Measurements from ENCODE around the gene ZNF319.

The ZNF319 gene

DNA sequence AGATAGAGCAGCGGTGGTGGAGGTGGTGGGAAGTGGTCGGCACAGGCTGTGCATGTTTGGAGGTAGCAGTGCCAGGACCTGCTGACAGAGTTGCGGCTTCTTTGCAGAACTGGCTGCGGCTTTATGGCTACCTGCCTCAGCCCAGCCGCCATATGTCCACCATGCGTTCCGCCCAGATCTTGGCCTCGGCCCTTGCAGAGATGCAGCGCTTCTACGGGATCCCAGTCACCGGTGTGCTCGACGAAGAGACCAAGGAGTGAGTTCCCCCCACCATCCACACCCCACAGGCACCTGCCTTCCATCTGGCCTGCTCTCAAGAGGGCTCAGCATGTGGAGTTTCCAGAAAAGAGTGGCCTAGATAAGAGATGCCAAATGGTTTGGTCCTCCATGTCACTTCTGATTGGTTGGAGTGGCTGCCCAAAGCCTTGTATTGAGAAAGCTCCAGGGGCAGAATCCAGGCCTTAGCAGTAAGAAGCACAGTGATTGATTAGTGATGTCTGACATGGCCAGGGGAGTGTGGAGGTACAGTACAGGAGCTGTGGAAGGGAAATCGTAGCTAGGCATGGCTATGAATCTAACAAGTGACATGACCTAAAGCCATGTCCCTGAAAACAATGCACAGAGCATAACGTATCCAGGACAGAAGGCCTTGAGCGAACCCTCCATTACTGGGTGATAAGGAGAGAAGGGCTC lies 37.0 kb upstream of the ZNF319 start:
- DNase-seq = no peak

DNA sequence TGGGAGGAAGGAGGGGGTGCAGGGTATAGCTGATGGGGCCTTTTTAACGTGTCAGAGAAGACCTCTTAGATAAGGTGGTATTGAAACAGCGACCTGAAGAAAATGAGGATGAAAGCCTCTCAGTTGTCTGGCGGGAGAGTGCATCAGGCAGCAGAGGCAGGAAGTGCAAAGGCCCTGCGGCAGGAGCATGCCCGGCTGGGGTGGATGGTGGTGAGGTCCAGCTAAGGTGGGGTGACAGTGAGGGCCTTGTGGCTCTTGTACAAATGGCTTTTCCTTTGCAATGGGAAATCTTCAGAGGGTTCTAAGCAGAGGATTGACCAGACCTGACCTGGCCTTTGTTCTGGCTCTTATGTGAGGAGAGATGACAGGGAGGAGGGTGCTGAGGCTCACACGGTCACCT lies 36.5 kb upstream of the ZNF319 start:
- no peak for DNase-seq

DNA sequence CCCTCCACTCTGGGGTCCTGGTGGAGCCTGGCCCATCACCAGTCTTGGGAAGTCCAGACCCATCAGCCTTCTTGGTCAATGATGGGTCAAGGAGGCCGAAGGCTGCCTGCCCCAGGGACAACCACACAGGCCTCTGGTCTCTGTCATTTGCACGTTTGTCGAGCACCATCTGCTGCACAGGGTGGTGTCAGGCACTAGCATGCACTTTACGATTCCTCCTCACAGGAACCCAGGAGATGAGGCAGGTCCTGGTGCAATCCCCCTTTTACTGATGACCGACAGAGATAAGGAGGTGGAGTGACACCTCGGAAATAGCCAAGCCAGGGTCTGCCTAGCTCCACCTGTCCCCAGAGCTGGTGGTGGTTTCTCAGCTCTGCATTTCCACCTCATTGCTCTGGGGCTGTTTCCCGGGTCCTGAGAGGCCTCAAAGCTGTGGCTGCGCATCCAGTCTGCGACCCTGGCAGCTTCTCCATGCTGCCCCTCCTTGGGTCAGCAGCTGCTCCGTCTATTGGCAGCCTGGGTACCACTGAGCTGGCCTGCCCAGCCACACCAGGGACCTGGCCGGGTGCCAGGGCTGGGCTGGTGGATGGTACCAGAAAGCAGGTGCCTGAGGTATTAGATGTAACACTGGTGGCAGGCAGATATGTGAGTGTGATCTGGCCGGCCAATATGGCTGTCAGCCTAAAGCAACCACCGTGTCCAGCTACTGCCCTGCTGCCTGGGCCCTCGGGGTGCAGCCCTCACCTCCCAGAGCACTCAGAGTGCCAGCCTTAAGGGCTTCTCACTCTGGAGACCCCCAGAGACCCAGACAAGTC lies 35.1 kb upstream of the ZNF319 start:
- peak in 1 of 58 donors; percentile 36 for DNase-seq

DNA sequence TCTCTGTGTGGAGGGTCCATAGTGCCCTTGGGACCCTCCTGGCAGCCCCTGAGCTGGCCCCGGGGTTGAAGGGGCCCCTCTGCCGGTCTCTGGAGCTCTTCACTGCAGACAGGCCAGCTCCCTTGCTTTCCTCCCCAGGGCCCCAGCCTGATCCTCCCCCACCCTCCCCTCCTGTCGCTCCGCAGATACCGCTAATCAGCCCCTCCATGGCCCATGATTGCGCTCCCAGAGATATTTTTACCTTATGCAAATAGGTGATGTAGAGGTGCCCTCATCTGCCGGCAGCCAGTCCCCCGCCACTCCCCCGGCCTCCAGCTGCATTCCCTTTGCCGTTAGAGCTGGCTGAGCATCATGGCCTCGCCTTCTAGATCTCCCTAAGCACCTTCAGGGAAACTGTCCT lies 34.3 kb upstream of the ZNF319 start:
- DNase-seq = no peak

- no peak for DNase-seq
Measured at GRCh38 chr16:58034128-58034685, 33.7 kb upstream of the ZNF319 start.

- peak in 50 of 58 donors; percentile 18 to 79 (median 56) for DNase-seq
Measured at GRCh38 chr16:58032710-58033293, 32.3 kb upstream of the ZNF319 start.

DNA sequence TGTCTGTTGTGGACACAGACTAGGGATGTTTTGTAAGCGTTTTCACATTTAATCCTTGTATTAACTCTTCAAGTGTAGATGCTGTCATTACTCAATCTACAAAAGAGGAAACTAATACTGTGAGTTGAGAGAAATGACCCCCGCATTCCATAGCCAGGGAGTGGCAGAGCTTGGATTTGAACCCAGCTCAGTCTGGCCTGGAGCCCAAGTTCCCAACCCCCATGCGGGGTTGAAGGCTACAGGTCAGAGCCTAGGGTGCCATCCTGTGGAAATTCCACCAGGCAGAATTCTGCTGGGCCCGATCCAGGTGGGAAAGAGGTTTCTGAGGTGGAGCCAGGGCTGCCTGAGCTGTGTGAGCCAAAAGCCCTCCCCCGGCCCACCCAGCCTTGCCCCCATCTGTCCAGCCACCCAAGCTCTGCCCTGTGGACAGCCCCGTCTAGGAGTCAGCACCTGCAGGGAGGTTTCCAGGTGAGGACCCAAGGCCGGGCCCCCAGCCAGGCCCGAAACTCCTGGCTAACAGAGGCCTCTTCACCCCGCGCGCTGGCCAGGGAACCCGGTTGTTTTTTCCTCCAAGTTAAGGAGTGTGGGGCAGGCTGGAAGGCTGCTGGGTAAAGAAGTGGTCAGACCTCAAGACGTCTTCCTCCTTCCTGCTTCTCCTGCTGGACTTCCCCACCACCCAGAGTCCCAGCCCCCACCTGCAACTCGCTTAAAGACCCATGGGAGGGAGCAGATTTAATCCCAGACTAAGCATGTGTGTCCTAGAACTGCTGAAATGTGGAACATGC lies 30.7 kb upstream of the ZNF319 start:
- DNase-seq = no peak

DNA sequence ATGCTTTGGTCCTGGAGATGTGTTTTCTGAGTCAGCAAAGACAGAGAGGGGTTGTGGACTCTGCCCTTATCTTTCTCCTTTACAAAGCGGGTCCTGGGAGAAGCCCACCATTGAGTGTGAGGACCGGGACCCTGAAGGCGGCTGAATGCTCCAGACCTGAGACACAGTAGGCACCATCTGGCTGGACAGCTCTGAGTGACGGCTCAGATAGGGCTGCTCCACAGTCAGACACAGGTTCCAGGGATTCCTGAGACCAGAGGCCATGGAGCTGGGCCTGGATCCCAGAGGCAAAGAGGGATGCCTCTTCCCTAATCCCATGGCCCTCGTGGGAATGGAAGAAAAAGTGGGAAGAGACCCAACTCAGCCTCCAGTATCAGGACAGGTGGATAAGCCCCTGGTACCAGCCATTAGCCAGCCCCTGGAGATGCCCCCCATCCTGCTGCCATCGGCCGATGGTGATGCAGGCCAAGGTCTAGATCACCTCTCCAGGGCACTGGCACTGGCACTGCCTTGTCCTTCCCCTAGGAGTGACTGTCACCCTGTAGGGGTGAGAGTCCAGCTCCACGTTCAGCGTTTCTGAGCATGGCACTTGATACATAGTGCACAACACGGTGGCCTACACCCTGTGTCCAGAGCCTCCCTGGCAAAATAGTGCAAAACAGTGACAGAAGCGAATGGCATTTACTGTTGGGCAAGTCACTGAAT lies 29.8 kb upstream of the ZNF319 start:
- DNase-seq = no peak

GRCh38 chr16:58029410-58029809 lies 28.9 kb upstream of the ZNF319 start:
- DNase-seq = no peak

- DNase-seq = no peak
Measured at GRCh38 chr16:58028541-58029070, 28.1 kb upstream of the ZNF319 start.

- DNase-seq = no peak
Measured at GRCh38 chr16:58027916-58028455, 27.5 kb upstream of the ZNF319 start.

DNA sequence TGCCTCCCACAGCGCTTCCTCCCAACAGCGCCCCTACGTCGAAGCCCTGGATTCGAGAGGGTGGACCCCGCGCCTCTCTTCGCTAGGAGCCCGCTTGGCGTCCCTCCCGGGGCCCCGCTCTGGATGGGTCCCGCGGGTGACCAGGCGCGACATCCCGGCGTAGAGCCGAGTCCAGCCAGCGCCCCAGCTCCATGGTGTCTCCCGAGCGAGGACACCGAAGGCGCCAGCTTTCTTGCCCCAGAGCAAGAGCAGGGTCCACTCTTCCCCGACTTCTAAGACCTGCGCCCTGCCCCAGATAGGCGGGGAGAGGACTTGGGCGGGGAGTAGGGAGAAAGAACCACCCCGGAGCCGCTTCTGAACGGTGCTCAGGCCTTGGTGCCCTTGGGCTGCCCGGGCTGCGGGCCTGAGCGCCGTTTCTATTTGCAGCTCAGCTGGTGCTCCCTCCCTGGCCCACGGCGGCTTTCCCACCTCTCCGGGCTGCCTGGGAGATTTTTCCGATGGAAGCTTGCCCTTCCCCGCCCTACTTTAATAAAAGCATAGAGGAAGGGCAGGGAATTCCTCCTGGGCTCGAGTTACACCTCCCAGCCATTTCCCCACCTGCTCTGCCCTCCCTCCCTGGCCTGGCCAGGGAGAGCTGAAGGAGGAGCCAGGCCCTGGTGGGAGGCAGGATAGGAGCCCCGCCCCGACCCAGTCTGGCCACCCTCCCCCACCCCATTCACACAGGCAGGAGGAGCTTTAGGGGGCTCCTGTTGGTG lies 26.9 kb upstream of the ZNF319 start:
- DNase-seq = no peak

GRCh38 chr16:58026705-58027160 lies 26.3 kb upstream of the ZNF319 start:
- DNase-seq = peak in 1 of 58 donors; percentile 51

DNA sequence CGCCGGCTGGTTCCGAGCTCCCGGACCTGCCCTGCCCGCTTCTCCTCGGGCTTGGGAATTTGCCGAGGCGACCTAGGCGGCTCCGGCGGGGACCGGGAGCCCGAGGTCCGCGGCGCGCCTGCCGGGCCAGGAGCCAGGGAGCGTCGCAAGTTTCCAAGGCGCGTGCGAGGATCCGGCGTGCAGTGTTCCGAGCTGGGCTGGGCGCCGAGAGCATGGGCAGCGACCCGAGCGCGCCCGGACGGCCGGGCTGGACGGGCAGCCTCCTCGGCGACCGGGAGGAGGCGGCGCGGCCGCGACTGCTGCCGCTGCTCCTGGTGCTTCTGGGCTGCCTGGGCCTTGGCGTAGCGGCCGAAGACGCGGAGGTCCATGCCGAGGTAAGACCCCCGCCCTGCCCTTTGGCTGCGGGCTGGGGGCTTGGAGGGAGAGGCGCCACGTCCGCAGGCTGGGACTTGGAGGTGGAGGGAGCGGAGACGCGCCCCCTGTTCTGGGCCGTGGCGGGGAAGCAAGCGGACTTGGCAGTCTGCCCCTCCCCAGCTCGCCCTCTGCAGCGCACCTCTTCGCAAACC lies 25.8 kb upstream of the ZNF319 start:
- DNase-seq = peak in 34 of 58 donors; percentile 9 to 73 (median 40)

- DNase-seq = peak in 41 of 58 donors; percentile 22 to 73 (median 42)
Measured at GRCh38 chr16:58025351-58026138, 25.1 kb upstream of the ZNF319 start, which contains the start of gene MMP15. Gene MMP15, plus strand, starts transcription at chr16:58025754. Its CDS starts 597 bp downstream, at chr16:58026351.

- no peak for DNase-seq
Measured at GRCh38 chr16:58024486-58025350, 24.2 kb upstream of the ZNF319 start.

All from anterior cingulate cortex (tissue), 58 donors.